GM21576 (cell line): ENCODE measurements around the gene SCMH1.

Source experiments
- ATAC-seq: cut with Tn5 transposase; IDR thresholded peaks from one replicate; pipeline ENCODE4 v1.9.1; 2021; ENCODE audit warnings: mild to moderate bottlenecking, moderate library complexity; ENCODE audit not compliant: unreplicated experiment

Gene SCMH1

GRCh38 chr1:41032147-41032546 is 210.0 kb downstream of the SCMH1 start:
- ATAC-seq = no peak

GRCh38 chr1:41030872-41031616 is 211.1 kb downstream of the SCMH1 start:
- ATAC-seq = no peak

GRCh38 chr1:41028034-41028642 is 214.0 kb downstream of the SCMH1 start:
- ATAC-seq = no peak

- no peak for ATAC-seq
These were observed 215.9 kb downstream of the SCMH1 start for GRCh38 chr1:41025979-41026819.

- ATAC-seq = no peak
These were observed 217.2 kb downstream of the SCMH1 start for GRCh38 chr1:41024953-41025352.

- ATAC-seq = no peak
These were observed 218.7 kb downstream of the SCMH1 start for GRCh38 chr1:41023279-41023990.

GRCh38 chr1:41022424-41022823 is 219.7 kb downstream of the SCMH1 start:
- ATAC-seq = no peak

GRCh38 chr1:41021526-41022308 is 220.4 kb downstream of the SCMH1 start, which contains the start of gene SLFNL1:
Gene SLFNL1, minus strand, starts transcription at chr1:41021725. Its CDS starts 1,065 bp downstream, at chr1:41020660.
- ATAC-seq = no peak

- no peak for ATAC-seq
These were observed 221.5 kb downstream of the SCMH1 start for GRCh38 chr1:41020654-41021053.

- no peak for ATAC-seq
These were observed 222.0 kb downstream of the SCMH1 start for GRCh38 chr1:41020109-41020576.

- no peak for ATAC-seq
These were observed 222.8 kb downstream of the SCMH1 start for GRCh38 chr1:41019353-41019745.

- ATAC-seq = no peak
These were observed 224.1 kb downstream of the SCMH1 start for GRCh38 chr1:41018018-41018410.

GRCh38 chr1:41017141-41018017 is 224.7 kb downstream of the SCMH1 start:
- ATAC-seq = no peak

- no peak for ATAC-seq
These were observed 226.1 kb downstream of the SCMH1 start for GRCh38 chr1:41015897-41016470.

GRCh38 chr1:41015281-41015896 is 226.7 kb downstream of the SCMH1 start:
- no peak for ATAC-seq

- no peak for ATAC-seq
These were observed 227.2 kb downstream of the SCMH1 start for GRCh38 chr1:41014871-41015270.

GRCh38 chr1:41013796-41014195 is 228.3 kb downstream of the SCMH1 start:
- no peak for ATAC-seq

- no peak for ATAC-seq
These were observed 229.1 kb downstream of the SCMH1 start for GRCh38 chr1:41013024-41013423.
